HEK293 (cell line): Measurements from ENCODE around the gene EMCN.

Experiments used
- EGR2 ChIP-seq: fragments of 450-650 bp; formaldehyde crosslinking; IDR thresholded peaks from 2 replicates; pipeline ENCODE4 v1.5.1; 2016; ENCODE audit warnings: low read depth, missing biosample characterization, missing genetic modification characterization
- HOXA7 ChIP-seq: sonication (generic); formaldehyde crosslinking; IDR thresholded peaks from 2 replicates; pipeline ENCODE4 v1.8.1; 2022; ENCODE audit warnings: missing genetic modification reagents, borderline replicate concordance
- ZNF146 ChIP-seq: fragments of 450-650 bp; formaldehyde crosslinking; IDR thresholded peaks from 2 replicates; pipeline ENCODE4 v1.5.1; 2016; ENCODE audit warnings: missing biosample characterization, missing genetic modification characterization
- ZNF23 ChIP-seq: fragments of 450-650 bp; formaldehyde crosslinking; IDR thresholded peaks from 2 replicates; pipeline ENCODE4 v1.5.1; 2016; ENCODE audit warnings: missing biosample characterization, missing genetic modification characterization, borderline replicate concordance
- ZNF274 ChIP-seq, 2 experiments: fragments of 200-500 bp in 1 of 2; fragments of 450-650 bp in 1 of 2; sonication (Bioruptor generic) in 1 of 2; formaldehyde crosslinking in 1 of 2; IDR thresholded peaks; 2 replicates each; pipeline versions ENCODE4 v1.5.1 to v1.6.1; 2014 to 2016; ENCODE audit warnings: borderline replicate concordance in 1 of 2, inconsistent platforms in 1 of 2, low read length in 1 of 2, missing biosample characterization in 1 of 2, missing genetic modification characterization in 1 of 2
- ZNF558 ChIP-seq: fragments of 450-650 bp; formaldehyde crosslinking; IDR thresholded peaks from 2 replicates; pipeline ENCODE4 v1.5.1; 2016; ENCODE audit warnings: missing biosample characterization, missing genetic modification characterization
- TF ChIP-seq, protein P1 (sequence below): fragments of 450-650 bp; formaldehyde crosslinking; conservative IDR thresholded peaks from 2 replicates; pipeline ENCODE4 v1.5.1; 2016; ENCODE audit warnings: low read depth, missing biosample characterization, missing genetic modification characterization
- TF ChIP-seq, protein P2 (sequence below): fragments of 450-650 bp; formaldehyde crosslinking; IDR thresholded peaks from 2 replicates; pipeline ENCODE4 v1.5.1; 2016; ENCODE audit warnings: missing biosample characterization, missing genetic modification characterization
- TF ChIP-seq, protein P3 (sequence below): fragments of 450-650 bp; formaldehyde crosslinking; IDR thresholded peaks from 2 replicates; pipeline ENCODE4 v1.5.1; 2016; ENCODE audit warnings: missing biosample characterization, missing genetic modification characterization
- TF ChIP-seq, protein P4 (sequence below): fragments of 450-650 bp; formaldehyde crosslinking; IDR thresholded peaks from 2 replicates; pipeline ENCODE4 v1.5.1; 2016; ENCODE audit warnings: missing biosample characterization, missing genetic modification characterization

DNA sequence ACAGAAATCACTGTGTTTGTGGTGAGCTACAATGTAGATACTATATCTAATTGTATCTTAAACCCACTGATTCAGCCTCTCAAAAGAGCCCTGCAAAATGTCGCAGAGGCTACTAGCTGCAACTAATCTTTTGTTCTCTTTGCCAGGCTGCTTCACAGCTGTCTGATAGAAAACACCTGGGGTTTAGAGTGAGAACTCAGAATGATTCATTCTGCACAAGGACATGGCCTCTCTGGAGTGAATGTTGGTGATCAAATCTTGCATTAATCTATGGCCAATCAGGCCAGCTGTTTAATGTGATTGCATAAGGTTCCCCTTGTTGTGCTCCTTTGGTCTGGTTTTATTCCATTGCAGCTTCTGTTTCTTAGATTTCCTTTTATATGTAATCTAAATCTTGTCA is 100.3 kb downstream of the EMCN start:
- TF ChIP-seq ZNF146 (no peak), ZNF274 (IDR thresholded peaks at IDR 0.05; ENCODE audit: low read length) (no peak), ZNF274 (tag by site-specific recombination; IDR thresholded peaks at IDR 0.05; ENCODE audit: borderline replicate concordance) (no peak), ZNF558 (tag by site-specific recombination) (no peak), EGR2 (tag by site-specific recombination) (no peak), HOXA7 (CRISPR knock-in tag) (no peak), ZNF23 (tag by site-specific recombination) (no peak)
- TF ChIP-seq, protein P1, sequence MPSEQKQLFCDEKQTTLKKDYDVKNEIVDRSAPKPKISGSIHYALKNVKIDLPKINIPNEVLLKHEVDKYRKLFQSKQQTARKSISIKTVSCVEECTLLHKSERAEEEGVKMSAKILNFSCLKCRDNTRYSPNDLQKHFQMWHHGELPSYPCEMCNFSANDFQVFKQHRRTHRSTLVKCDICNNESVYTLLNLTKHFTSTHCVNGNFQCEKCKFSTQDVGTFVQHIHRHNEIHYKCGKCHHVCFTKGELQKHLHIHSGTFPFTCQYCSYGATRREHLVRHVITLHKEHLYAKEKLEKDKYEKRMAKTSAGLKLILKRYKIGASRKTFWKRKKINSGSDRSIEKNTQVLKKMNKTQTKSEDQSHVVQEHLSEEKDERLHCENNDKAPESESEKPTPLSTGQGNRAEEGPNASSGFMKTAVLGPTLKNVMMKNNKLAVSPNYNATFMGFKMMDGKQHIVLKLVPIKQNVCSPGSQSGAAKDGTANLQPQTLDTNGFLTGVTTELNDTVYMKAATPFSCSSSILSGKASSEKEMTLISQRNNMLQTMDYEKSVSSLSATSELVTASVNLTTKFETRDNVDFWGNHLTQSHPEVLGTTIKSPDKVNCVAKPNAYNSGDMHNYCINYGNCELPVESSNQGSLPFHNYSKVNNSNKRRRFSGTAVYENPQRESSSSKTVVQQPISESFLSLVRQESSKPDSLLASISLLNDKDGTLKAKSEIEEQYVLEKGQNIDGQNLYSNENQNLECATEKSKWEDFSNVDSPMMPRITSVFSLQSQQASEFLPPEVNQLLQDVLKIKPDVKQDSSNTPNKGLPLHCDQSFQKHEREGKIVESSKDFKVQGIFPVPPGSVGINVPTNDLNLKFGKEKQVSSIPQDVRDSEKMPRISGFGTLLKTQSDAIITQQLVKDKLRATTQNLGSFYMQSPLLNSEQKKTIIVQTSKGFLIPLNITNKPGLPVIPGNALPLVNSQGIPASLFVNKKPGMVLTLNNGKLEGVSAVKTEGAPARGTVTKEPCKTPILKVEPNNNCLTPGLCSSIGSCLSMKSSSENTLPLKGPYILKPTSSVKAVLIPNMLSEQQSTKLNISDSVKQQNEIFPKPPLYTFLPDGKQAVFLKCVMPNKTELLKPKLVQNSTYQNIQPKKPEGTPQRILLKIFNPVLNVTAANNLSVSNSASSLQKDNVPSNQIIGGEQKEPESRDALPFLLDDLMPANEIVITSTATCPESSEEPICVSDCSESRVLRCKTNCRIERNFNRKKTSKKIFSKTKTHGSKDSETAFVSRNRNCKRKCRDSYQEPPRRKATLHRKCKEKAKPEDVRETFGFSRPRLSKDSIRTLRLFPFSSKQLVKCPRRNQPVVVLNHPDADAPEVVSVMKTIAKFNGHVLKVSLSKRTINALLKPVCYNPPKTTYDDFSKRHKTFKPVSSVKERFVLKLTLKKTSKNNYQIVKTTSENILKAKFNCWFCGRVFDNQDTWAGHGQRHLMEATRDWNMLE (tag by site-specific recombination): no peak
- TF ChIP-seq, protein P2, sequence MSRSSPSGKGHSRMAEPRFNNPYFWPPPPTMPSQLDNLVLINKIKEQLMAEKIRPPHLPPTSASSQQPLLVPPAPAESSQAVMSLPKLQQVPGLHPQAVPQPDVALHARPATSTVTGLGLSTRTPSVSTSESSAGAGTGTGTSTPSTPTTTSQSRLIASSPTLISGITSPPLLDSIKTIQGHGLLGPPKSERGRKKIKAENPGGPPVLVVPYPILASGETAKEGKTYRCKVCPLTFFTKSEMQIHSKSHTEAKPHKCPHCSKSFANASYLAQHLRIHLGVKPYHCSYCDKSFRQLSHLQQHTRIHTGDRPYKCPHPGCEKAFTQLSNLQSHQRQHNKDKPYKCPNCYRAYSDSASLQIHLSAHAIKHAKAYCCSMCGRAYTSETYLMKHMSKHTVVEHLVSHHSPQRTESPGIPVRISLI (tag by site-specific recombination): no peak
- TF ChIP-seq, protein P3, sequence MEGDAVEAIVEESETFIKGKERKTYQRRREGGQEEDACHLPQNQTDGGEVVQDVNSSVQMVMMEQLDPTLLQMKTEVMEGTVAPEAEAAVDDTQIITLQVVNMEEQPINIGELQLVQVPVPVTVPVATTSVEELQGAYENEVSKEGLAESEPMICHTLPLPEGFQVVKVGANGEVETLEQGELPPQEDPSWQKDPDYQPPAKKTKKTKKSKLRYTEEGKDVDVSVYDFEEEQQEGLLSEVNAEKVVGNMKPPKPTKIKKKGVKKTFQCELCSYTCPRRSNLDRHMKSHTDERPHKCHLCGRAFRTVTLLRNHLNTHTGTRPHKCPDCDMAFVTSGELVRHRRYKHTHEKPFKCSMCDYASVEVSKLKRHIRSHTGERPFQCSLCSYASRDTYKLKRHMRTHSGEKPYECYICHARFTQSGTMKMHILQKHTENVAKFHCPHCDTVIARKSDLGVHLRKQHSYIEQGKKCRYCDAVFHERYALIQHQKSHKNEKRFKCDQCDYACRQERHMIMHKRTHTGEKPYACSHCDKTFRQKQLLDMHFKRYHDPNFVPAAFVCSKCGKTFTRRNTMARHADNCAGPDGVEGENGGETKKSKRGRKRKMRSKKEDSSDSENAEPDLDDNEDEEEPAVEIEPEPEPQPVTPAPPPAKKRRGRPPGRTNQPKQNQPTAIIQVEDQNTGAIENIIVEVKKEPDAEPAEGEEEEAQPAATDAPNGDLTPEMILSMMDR: no peak
- TF ChIP-seq, protein P4, sequence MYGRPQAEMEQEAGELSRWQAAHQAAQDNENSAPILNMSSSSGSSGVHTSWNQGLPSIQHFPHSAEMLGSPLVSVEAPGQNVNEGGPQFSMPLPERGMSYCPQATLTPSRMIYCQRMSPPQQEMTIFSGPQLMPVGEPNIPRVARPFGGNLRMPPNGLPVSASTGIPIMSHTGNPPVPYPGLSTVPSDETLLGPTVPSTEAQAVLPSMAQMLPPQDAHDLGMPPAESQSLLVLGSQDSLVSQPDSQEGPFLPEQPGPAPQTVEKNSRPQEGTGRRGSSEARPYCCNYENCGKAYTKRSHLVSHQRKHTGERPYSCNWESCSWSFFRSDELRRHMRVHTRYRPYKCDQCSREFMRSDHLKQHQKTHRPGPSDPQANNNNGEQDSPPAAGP: no peak
